GM10847 (cell line): Measurements from ENCODE around the gene METTL21A.

Experiments used
- POLR2A ChIP-seq: IDR thresholded peaks from 2 replicates; pipeline ENCODE4 v1.6.1; 2011; ENCODE audit not compliant: insufficient read length; ENCODE audit errors: extremely low read depth

Gene METTL21A

DNA sequence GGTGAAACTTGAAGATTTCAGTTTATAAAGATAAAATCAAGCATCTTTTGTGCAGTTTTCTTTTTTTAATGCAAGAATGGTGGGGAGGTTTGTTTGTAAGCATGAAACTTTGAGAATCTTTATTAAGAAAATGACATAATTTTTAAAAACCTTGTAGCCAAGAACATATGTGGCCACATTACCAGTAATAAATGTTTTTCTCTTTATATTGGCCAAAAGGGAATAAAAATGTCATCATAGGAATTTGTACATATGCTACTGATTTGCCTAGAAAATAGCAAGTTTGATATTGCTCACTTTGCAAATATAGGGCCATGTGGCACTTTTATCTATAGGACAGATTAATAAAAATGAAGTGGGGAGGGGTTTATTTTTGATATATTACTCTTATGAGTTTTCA, 25.6 kb downstream of the METTL21A start:
- no peak for TF ChIP-seq POLR2A

GRCh38 chr2:207594731-207595130, 30.5 kb downstream of the METTL21A start:
- TF ChIP-seq POLR2A: no peak

GRCh38 chr2:207594264-207594663, 30.9 kb downstream of the METTL21A start:
- TF ChIP-seq POLR2A: no peak

- TF ChIP-seq POLR2A: no peak
Observed at GRCh38 chr2:207593277-207593676, 31.9 kb downstream of the METTL21A start.

GRCh38 chr2:207589143-207589542, 36.1 kb downstream of the METTL21A start:
- no peak for TF ChIP-seq POLR2A

DNA sequence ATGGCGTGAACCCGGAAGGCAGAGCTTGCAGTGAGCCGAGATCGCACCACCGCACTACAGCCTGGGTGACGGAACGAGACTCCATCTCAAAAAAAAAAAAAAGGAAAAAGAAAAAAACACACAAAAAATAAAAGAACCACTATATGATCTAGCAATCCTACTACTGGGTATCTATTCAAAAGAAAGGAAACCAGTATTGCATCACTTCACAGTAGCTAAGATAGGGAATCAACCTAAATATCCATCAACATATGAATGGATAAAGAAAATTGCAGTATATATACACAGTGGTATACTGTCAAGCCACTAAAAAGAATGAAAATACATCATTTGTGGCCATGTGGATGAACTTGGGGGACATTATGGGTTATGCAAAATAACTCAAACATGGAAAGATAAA, 37.9 kb downstream of the METTL21A start:
- no peak for TF ChIP-seq POLR2A

DNA sequence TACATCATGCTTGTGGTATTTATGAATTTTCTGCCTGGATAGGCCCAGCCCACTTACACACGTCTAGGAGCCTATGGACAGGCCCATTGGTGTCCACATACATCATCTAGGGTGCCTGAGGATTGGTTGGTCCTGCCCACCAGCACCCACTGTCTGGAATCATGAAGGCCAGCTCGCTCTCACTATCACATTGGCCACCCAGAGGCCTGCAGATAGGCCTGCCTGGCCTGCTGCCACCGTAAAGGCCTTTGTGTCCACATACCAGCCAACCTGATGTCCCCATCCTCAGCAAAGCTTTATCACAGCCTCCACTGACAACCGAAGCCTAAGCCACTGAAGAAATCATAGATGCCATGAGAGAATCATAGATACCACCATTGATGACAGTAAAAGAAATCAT, 40.2 kb downstream of the METTL21A start:
- TF ChIP-seq POLR2A: no peak

GRCh38 chr2:207571370-207571769, 53.8 kb downstream of the METTL21A start:
- no peak for TF ChIP-seq POLR2A

DNA sequence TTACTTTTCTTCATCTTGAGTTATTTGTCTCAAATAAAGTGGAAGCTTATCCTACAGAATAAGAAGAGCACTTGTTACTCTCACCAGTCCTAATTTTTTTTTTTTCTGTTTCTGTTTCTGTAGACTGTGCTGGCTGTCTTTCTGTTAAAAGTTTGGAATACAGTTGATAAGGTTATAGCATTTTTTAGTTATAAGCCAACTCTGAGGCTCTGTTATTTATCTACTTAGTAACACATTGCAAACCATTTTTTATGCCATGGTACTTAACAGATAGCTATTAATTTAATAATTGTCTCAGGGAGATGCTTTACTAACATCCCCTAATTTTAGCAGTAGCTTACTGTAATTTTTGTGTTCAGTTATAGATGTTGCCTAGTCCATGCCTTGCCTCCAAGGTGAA, 57.5 kb downstream of the METTL21A start:
- TF ChIP-seq POLR2A: no peak

GRCh38 chr2:207565736-207566500, 59.3 kb downstream of the METTL21A start:
- no peak for TF ChIP-seq POLR2A
